Measurements from ENCODE around the gene RCOR2.
"Not testable (repeated sequence)": the region's sequence is repeated elsewhere in the genome, so short reads cannot be mapped to it uniquely, and the experiment has no call there.

RCOR2 gene

DNA sequence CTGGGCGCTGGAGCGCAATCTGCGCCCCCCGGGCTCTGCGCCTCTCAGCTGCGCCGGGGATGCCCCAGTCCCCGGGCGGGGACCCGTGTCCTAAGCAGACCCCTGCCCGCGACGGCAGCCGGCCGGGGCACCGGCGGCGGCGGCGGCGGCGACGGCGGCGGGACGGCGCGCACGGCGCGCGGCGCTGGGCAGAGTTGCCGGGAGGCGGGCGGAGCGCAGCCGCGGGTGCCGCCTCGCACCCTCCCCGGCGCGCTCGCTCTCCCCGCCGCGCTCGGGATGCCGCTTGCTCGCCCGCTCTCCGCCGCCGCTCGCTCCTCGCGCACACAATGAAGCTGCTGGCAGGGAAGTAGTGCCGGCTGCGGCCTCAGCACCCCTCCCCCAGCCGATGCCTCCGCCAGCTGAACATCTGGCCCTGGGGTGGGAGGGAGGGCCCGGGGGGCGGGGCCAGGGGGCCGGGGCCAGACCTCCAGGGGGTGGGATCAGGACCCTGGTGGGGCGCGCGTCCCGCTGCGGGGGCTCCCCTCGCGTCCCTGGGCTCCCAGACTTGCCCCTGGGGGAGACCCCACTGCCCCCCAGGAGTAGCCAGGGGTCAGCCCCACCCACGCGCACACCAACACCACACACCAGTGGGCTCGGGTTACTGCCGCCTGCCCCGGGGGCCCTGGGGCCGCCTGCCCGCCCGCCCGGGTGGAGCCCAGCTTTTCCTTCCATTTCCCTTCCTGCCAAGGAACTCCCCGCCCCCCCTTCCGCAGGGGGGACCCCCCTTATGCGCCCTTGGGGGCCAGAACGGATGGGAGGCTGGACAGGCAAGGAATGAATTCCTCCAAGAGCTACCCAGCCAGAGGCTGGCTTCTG, at the start of gene RCOR2:
Gene RCOR2 (minus strand): TSS at position 328 of the 855 bp plus-strand sequence. CDS start 708 bp downstream, outside the sequence.
- TF ChIP-seq, protein P1, sequence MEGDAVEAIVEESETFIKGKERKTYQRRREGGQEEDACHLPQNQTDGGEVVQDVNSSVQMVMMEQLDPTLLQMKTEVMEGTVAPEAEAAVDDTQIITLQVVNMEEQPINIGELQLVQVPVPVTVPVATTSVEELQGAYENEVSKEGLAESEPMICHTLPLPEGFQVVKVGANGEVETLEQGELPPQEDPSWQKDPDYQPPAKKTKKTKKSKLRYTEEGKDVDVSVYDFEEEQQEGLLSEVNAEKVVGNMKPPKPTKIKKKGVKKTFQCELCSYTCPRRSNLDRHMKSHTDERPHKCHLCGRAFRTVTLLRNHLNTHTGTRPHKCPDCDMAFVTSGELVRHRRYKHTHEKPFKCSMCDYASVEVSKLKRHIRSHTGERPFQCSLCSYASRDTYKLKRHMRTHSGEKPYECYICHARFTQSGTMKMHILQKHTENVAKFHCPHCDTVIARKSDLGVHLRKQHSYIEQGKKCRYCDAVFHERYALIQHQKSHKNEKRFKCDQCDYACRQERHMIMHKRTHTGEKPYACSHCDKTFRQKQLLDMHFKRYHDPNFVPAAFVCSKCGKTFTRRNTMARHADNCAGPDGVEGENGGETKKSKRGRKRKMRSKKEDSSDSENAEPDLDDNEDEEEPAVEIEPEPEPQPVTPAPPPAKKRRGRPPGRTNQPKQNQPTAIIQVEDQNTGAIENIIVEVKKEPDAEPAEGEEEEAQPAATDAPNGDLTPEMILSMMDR (IDR thresholded peaks at IDR 0.05; ENCODE audit: low read depth, low read length, missing control alignments): no peak
- in situ Hi-C loops (cut with HindIII; ENCODE audit: low sequenced_read_pairs): no loop called here
- peak within 1 kb of the TSS; percentile 44 for H3K4me3 ChIP-seq (ENCODE audit: low read depth, low read length)
- peak; percentile 36 for DNase-seq (ENCODE audit: low read depth)

DNA sequence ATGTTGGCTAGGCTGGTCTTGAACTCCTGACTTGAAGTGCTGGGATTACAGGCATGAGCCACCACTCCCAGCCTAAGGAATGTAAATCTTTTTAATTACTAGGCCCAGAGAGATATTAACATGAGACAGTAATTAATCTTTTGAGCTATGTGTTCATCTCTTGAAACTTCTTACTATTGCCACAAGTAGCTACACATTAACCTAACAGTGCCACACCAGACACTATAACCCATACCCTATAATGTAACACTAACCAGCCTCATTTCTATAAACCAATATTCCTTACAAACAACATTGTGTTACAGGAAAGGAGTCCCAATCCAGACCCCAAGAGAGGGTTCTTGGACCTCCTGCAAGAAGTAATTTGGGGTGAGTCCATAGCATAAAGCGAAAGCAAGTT, 49.5 kb upstream of the RCOR2 start:
- H3K4me3 ChIP-seq (ENCODE audit: low read depth, low read length): no peak overlapping the region
- TF ChIP-seq, protein P1 (IDR thresholded peaks at IDR 0.05; ENCODE audit: low read depth, low read length, missing control alignments): no peak
- in situ Hi-C loops (cut with HindIII; ENCODE audit: low sequenced_read_pairs): no loop called here
- DNase-seq (ENCODE audit: low read depth): no peak

DNA sequence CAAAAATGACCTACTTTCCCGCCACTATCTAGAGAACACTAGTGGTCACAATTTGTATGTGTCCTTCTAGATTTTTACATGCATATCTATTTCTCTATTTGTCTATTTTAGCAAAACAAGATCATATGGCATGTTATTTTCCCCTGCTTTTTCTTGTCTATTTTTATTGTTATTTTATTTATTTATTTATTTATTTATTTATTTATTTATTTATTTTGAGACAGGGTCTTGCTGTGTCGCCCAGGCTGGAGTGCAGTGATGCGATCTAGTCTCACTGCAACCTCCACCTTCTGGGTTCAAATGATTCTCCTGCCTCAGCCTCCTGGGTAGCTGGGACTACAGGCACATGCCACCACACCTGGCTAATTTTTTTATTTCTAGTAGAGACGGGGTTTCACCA, 46.9 kb upstream of the RCOR2 start:
- in situ Hi-C loops (cut with HindIII; ENCODE audit: low sequenced_read_pairs); DNase-seq (ENCODE audit: low read depth); H3K4me3 ChIP-seq (ENCODE audit: low read depth, low read length): not testable (repeated sequence)

DNA sequence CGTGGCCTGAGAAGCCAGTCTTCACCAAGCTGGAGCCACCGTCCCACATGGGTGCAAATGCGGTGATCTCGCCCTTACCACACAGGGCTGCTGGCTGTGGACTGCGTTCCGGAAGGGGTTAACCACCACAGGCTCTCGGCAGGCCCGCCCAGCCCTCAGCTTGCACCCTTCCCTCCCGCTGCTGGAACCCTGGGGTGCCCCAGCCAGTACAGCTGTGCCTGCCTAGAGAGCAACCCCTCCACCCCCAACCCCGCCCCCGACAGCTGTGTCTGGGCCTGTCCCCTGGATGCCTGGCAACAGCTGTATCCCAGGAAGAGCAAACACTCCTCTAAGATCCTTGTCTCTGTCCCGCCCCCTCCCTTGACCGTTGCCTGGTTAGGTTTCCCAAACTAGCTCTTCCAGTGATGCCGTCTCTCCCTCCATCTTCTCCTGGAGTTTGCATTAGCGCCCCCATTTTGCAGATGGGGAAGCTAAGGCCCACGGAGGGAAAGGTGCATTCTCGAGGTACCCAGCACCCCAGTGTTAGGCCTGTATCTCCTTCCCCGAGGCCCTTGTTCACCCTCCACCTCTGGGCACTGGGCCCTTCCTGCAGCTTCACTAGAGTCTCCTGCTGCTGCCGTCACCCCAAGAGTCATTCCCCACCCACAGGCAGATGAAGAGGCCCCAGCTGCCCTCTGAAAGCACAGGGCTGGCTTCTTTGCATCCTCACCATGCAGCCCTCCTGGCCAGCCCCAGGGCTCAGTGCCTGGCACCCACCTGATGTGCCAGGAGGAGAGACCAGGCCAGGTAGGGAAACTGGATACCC, 44.8 kb upstream of the RCOR2 start:
- DNase-seq (ENCODE audit: low read depth): no peak
- no peak overlapping the region for H3K4me3 ChIP-seq (ENCODE audit: low read depth, low read length)
- in situ Hi-C loops (cut with HindIII; ENCODE audit: low sequenced_read_pairs): no loop called here
- TF ChIP-seq, protein P1 (IDR thresholded peaks at IDR 0.05; ENCODE audit: low read depth, low read length, missing control alignments): no peak

DNA sequence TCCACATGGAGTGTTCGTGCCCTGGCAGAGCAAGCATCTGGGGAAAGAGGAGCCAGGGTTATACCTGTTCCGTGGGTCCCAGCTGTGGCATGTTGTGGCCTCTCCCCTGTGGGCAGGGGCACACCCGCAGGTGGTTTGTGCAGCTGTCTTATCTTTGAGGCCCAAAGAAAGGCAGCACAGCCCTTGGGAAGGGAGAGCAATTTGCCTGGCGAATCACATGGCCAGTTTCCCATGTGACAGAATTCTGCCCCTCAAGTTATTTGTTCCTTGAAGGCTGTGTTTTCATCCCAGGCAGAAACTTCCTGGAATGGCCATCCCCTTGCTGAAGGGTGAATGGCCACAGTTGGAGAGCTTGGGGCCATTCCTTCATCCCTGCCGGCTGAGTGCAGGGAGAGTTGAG, 41.0 kb upstream of the RCOR2 start:
- DNase-seq (ENCODE audit: low read depth): no peak
- TF ChIP-seq, protein P1 (IDR thresholded peaks at IDR 0.05; ENCODE audit: low read depth, low read length, missing control alignments): no peak
- H3K4me3 ChIP-seq (ENCODE audit: low read depth, low read length): no peak overlapping the region
- in situ Hi-C loops (cut with HindIII; ENCODE audit: low sequenced_read_pairs): loop anchor here (5.0 kb wide), 1 partner anchor 121 kb away; the partner anchor contains the start of gene MARK2

DNA sequence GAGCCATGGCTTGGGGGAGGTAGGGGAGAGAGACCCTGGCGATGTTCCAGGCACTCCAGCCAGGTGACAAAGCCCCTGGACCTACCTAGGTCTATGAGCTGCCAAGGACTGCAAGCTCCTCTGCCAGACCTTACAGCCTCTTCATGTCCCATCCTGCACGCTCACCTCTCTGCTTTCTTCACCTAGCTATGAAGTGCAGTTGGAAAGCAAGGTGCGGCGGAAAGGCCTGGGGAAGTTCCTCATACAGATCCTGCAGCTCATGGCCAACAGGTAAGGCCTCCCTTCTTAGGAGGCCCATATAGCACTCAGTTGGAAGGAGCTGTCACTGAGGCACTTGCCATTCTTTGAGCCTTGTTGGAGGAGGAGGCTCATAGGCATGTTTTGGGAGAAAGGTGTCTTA, 35.6 kb upstream of the RCOR2 start:
- in situ Hi-C loops (cut with HindIII; ENCODE audit: low sequenced_read_pairs): no loop called here
- no peak overlapping the region for H3K4me3 ChIP-seq (ENCODE audit: low read depth, low read length)
- DNase-seq (ENCODE audit: low read depth): no peak
- TF ChIP-seq, protein P1 (IDR thresholded peaks at IDR 0.05; ENCODE audit: low read depth, low read length, missing control alignments): no peak

Data from astrocyte of the cerebellum (primary cell).